Fibroblast of lung (primary cell): ENCODE measurements around the gene APOL4.

Experiments used
- CTCF ChIP-seq, 2 donors: IDR thresholded peaks in 1 of 2; conservative IDR thresholded peaks in 1 of 2; 1 replicate in 1 of 2; 2 replicates in 1 of 2; pipeline ENCODE4 v1.5.1; 2011 to 2012; ENCODE audit warnings: low read length in 2 of 2, control low read depth in 1 of 2, inconsistent platforms in 1 of 2, low read depth in 1 of 2, mild to moderate bottlenecking in 1 of 2
- EZH2 ChIP-seq: IDR thresholded peaks from 2 replicates; pipeline ENCODE4 v1.5.1; 2012; ENCODE audit warnings: low read length, control low read depth, mild to moderate bottlenecking; ENCODE audit errors: missing control alignments

- TF ChIP-seq CTCF (conservative IDR thresholded peaks at IDR 0.05 in 1 of 2, IDR thresholded peaks at IDR 0.05 in 1 of 2; ENCODE audit: low read depth in 1 of 2, low read length in 2 of 2) (no peak), EZH2 (no peak)
Measured at GRCh38 chr22:36233796-36234195, 32.2 kb upstream of the APOL4 start.
